ENCODE results near the gene SLC16A10.

GRCh38 chr6:111114482-111114881 is 27.2 kb downstream of the SLC16A10 start:
- TF ChIP-seq SIN3A (IDR thresholded peaks at IDR 0.05; ENCODE audit: borderline replicate concordance, insufficient read depth, low read length) (no peak), POLR2AphosphoS5 (IDR thresholded peaks at IDR 0.05; ENCODE audit: low read depth, low read length) (no peak)
